Activated naive CD4-positive, alpha-beta T cell treated with anti-CD3 and anti-CD28 coated beads, Interleukin-2, amount 50 U/mL, for 24 hours (primary cell): ENCODE measurements around the gene ST3GAL2.
"Not testable (repeated sequence)": the region's sequence is repeated elsewhere in the genome, so short reads cannot be mapped to it uniquely, and the experiment has no call there.

Experiments
- H3K27ac Mint-ChIP-seq: one replicate; pipeline ENCODE4 v1.8.0; 2021; ENCODE audit warnings: mild to moderate bottlenecking, mixed read lengths
- H3K27me3 Mint-ChIP-seq: one replicate; pipeline ENCODE4 v1.8.0; 2021; ENCODE audit warnings: mixed read lengths
- H3K36me3 Mint-ChIP-seq: one replicate; pipeline ENCODE4 v1.8.0; 2021; ENCODE audit warnings: mixed read lengths
- H3K4me1 Mint-ChIP-seq: one replicate; pipeline ENCODE4 v1.8.0; 2021; ENCODE audit warnings: mixed read lengths
- H3K4me3 Mint-ChIP-seq: one replicate; pipeline ENCODE4 v1.8.0; 2021; ENCODE audit warnings: mild to moderate bottlenecking, mixed read lengths
- H3K9me3 Mint-ChIP-seq: one replicate; pipeline ENCODE4 v1.8.0; 2021; ENCODE audit warnings: mixed read lengths

ST3GAL2 gene

DNA sequence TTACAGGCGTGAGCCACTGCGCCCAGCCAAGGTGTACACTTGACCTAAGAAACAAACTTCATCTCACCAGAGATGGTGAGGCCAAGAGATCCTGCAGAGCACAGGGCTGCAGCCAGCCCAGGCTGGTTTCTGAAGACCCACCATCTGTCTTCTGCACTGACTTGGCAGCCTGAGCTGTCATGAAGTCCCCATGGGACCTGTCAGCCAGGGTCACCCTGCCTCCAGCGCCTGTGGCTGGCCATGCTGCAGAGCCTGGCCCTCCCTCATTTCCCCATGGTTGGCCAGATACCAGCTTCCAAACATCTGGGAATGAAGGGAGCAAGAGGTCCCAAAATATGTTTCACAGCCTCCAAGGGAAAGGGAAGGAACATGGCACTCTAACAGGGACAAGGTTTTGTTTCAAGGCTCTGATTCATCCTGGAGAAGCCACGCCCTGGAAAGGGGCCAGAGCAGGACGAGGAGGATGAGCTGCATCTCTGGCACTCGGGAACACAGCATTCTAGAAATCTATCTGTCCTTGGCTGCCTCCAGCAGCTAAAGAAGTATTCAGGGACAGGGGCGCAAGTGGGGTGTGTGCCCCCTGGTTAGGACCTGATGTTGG, 46.9 kb downstream of the ST3GAL2 start:
- no peaks in the 10 kb centered on the region for H3K36me3 Mint-ChIP-seq
- H3K27ac Mint-ChIP-seq: no peak overlapping the region
- no peak overlapping the region for H3K4me3 Mint-ChIP-seq
- H3K27me3 Mint-ChIP-seq: no peaks in the 10 kb centered on the region
- H3K9me3 Mint-ChIP-seq: no peaks in the 10 kb centered on the region
- no peaks in the 10 kb centered on the region for H3K4me1 Mint-ChIP-seq

GRCh38 chr16:70391446-70391845, 47.5 kb downstream of the ST3GAL2 start:
- H3K9me3 Mint-ChIP-seq: no peaks in the 10 kb centered on the region
- H3K4me1 Mint-ChIP-seq: no peaks in the 10 kb centered on the region
- no peaks in the 10 kb centered on the region for H3K36me3 Mint-ChIP-seq
- no peak overlapping the region for H3K27ac Mint-ChIP-seq
- H3K27me3 Mint-ChIP-seq: no peaks in the 10 kb centered on the region
- no peak overlapping the region for H3K4me3 Mint-ChIP-seq

DNA sequence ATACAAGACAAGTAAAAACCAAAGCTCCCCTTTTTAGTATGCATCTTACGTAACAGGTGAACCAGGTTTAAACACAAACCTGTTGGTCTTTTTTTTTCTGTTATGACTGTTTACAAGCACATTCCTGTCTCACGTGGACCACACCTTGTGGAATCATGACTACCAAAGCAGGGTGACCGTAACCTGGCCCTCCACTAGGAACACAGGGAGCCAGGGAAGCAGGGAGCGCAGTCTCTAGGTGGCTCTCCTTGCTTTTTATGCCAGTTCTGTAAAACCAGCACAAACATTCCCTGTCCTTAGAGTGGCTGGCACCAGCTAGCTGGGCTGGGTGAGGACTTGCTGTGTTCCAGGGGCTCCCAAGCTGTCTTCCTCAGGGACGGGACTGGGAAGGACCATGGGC, 48.1 kb downstream of the ST3GAL2 start:
- no peak overlapping the region for H3K4me3 Mint-ChIP-seq

DNA sequence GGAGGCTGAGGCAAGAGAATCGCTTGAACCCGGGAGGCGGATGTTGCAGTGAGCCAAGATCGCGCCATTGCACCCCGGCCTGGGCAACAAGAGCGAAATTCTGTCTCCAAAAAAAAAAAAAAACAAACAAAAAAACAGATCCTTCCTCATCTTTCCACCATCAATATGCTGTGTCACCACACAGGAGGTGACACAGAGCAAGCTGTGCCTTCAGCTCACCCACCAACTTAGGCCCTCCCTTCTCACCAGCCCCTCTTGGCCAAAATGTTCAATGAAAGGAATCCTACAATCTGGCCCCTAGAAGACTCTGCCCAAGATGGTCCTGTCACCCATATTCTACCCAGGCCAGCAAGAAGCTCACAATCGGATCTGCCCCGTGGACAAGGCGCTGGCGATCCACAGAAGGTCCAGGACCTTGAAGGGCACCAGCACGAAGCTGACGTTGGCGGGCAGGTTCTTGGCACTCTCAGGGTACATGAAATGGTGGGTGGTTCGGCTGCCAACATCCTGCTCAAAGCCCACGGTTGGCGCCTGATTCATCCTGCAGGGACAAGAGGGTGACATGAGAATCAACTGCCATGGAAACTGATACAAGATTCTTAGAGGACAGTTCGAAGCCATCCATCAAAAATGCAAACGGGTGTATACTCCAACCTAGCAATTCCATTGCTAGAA, 50.8 kb downstream of the ST3GAL2 start:
- H3K27me3 Mint-ChIP-seq: no peaks in the 10 kb centered on the region
- peaks cover 3% of the 10 kb centered on the region for H3K36me3 Mint-ChIP-seq
- no peak overlapping the region for H3K4me3 Mint-ChIP-seq
- H3K27ac Mint-ChIP-seq: no peak overlapping the region
- no peaks in the 10 kb centered on the region for H3K4me1 Mint-ChIP-seq
- H3K9me3 Mint-ChIP-seq: no peaks in the 10 kb centered on the region

More for the DNA sequence above, 48.1 kb downstream of the ST3GAL2 start:
- no peaks in the 10 kb centered on the region for H3K27me3 Mint-ChIP-seq
- H3K27ac Mint-ChIP-seq: no peak overlapping the region
- H3K4me1 Mint-ChIP-seq: no peaks in the 10 kb centered on the region
- no peaks in the 10 kb centered on the region for H3K9me3 Mint-ChIP-seq
- H3K36me3 Mint-ChIP-seq: no peaks in the 10 kb centered on the region

DNA sequence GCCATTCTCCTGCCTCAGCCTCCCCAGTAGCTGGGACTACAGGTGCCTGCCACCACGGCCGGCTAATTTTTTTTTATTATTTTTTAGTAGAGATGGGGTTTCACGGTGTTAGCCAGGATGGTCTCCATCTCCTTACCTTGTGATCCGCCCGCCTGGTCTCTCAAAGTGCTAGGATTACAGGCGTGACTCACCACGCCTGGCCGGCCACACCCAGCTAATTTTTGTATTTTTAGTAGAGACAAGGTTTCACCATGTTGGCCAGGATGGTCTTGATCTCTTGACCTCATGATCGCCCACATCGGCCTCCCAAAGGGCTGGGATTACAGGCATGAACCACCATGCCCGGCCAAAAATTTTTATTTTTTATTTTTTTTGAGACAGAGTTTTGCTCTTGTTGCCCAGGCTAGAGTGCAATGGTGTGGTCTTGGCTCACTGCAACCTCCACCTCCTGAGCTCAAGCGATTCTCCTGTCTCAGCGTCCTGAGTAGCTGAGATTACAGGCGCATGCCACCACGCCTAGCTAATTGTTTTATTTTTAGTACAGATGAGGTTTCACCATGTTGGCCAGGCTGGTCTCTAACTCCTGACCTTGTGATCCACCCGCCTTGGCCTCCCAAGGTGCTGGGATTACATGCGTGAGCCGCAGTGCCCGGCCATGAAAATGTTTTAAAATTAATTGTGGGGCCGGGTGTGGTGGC, 52.5 kb downstream of the ST3GAL2 start:
- H3K36me3 Mint-ChIP-seq, H3K27ac Mint-ChIP-seq, H3K4me1 Mint-ChIP-seq, H3K9me3 Mint-ChIP-seq, H3K27me3 Mint-ChIP-seq, H3K4me3 Mint-ChIP-seq: not testable (repeated sequence)

DNA sequence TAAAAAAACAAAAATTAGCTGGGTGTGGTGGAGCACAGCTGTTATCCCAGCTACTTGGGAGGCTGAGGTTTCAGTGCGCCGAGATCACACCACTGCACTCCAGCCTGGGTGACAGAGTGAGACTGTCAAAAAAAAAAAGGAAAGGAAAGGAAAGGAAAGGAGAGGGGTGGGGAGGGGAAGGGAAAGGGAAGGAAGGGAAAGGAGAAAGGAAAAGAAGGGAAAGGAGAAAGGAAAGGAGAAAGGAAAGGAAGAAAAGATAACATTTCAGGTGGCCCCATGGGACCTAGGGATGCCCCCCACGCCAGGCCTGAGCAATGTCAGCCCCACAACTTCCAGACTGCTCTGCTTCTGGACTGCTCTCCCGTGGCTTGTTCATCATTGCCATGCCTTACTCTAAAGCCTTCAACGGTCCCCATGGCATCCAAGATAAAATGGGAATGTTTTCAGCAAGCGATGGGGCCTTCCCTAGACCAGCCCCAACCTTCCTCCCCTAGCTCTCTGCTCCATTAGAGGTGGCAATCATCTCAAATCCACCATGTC, 55.4 kb downstream of the ST3GAL2 start:
- peak overlapping the region; percentile 71 for H3K27ac Mint-ChIP-seq
- no peaks in the 10 kb centered on the region for H3K9me3 Mint-ChIP-seq
- peaks cover 6% of the 10 kb centered on the region for H3K4me1 Mint-ChIP-seq
- H3K4me3 Mint-ChIP-seq: no peak overlapping the region
- peaks cover 3% of the 10 kb centered on the region for H3K36me3 Mint-ChIP-seq
- H3K27me3 Mint-ChIP-seq: no peaks in the 10 kb centered on the region

DNA sequence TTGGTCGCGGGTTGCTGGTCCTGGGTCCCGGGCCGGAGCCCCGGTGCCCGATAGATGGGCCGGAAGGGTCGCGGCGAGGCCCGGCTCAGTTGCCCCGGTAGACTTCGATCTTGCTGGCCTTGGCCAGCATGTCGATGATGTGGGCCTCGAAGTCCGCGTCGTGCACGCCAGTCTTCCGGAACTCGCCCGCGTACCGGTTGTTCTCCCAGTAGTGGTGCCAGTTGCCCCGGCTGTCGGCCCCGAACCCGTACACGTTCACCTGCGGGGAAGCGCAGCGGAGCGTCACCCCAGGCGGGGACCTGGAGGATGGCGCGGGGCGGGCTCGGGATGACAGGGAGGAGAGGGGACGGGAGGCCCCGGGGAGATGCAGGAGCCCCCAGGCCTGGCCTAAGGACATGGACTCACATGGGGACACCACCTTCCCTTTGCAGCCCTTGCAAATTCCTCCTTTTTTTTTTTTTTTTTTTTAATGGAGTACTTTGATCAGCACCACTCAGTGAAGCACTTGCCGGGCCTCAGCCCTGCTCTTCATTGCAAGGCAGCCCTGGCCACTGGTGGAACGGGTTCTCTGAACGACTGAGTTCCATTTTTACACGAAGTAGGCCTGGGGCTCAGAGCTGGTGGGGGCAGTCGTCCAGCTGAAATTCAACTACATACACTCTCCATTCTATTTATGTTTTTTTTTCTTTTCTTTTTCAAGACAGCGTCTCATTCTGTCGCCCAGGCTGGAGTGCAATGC, 57.1 kb downstream of the ST3GAL2 start:
- Mint-ChIP-seq H3K4me1 (peaks cover 11% of the 10 kb centered on the region), H3K27ac (peak overlapping the region; percentile 97), H3K36me3 (peaks cover 5% of the 10 kb centered on the region), H3K27me3 (no peaks in the 10 kb centered on the region), H3K9me3 (no peaks in the 10 kb centered on the region), H3K4me3 (peak overlapping the region; percentile 94)

DNA sequence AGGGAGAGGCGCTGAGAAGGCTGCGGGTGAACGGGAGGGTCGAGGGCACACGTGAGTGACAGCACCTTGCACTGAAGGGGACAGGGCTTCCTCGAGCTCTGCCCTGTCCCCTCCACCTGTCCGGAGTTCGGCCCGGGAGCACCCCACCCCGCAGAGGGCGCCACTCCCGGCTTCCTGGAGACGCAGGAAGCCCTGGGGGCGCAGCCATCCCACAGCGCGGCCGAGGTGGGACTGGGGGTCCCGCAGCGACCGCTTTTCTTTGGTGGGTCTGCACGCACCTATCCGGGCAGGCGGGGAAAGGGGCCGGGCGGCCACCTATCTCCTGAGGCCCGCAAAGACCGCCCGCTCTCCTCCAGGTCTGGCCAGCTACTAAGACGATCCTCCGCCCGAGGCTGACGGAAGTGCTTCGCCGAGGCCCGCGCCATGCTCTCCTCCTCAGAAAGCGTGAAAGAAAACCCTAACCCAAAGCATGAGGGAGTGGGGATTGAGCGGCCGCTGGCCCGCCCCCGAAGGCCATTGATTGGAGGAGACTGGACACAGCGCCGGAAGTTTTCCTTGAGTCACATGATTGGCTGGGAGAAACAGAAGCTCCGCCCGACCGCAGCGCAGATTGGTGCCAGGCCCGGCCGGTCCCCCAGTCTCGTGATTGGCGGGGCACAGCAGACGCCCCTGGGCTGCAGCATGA, 57.8 kb downstream of the ST3GAL2 start:
- peaks cover 11% of the 10 kb centered on the region for H3K4me1 Mint-ChIP-seq
- peaks cover 5% of the 10 kb centered on the region for H3K36me3 Mint-ChIP-seq
- no peaks in the 10 kb centered on the region for H3K9me3 Mint-ChIP-seq
- peak overlapping the region; percentile 94 for H3K4me3 Mint-ChIP-seq
- no peaks in the 10 kb centered on the region for H3K27me3 Mint-ChIP-seq
- H3K27ac Mint-ChIP-seq: peak overlapping the region; percentile 97

DNA sequence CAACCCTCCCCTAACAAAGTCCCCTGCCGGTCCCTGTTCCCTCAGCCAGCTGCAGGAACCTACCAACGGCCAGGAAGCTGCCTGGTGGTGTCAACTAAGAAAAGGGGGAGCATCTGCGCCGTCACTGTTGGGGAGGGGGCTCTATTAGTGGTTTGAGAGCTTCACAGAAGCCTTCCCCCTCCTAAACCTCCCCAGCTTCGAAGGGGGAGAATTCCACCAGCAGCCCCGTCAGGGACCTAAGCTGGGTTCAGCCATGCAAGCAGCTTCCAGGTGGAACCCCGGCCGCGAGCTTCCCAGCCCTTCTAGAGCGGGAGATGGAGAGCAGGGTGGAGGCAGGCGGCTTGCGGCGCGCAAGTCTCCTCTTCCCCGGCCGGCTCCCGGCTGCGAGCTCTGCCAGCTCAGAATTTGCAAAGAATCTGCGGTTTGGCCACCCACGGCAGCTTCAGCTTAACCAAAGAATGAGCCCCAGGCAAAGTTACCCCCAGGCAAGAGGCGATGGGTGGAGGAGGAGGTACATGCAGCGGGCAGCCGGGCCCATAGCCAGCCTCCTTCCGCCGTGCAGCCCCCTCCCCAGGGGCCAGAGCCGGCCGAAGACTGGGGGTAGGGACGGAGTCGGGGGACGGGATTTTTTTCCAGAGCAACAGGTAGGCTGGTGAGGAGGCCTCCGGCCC, 58.5 kb downstream of the ST3GAL2 start:
- Mint-ChIP-seq H3K4me1 (peaks cover 11% of the 10 kb centered on the region), H3K36me3 (peaks cover 5% of the 10 kb centered on the region), H3K27ac (peak overlapping the region; percentile 86), H3K4me3 (peak overlapping the region; percentile 94), H3K9me3 (no peaks in the 10 kb centered on the region), H3K27me3 (no peaks in the 10 kb centered on the region)

- Mint-ChIP-seq H3K9me3 (no peaks in the 10 kb centered on the region), H3K4me1 (peaks cover 11% of the 10 kb centered on the region), H3K4me3 (peak overlapping the region; percentile 94), H3K27ac (no peak overlapping the region), H3K27me3 (no peaks in the 10 kb centered on the region), H3K36me3 (peaks cover 2% of the 10 kb centered on the region)
Measured at GRCh38 chr16:70378869-70379493, 59.9 kb downstream of the ST3GAL2 start.

DNA sequence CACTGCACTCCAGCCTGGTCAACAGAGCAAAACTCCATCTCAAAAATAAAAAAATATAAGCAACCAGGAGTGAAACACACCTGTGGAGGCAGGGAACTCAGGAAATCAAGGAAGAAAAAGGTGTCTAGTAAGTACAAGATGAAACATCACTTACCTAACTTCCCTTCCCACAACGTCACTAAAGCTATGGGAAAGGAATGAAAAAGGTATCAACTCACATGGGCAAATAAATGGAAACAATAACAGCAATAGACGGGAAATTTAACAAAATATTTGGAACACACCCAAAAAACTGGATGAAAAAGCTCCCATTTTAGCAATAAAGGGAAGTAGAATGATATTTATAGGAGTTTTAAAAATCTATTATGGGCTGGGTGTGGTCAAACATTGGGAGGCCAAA, 61.1 kb downstream of the ST3GAL2 start:
- H3K27me3 Mint-ChIP-seq: no peaks in the 10 kb centered on the region
- peak overlapping the region; percentile 54 for H3K4me3 Mint-ChIP-seq
- peaks cover 11% of the 10 kb centered on the region for H3K4me1 Mint-ChIP-seq
- H3K9me3 Mint-ChIP-seq: no peaks in the 10 kb centered on the region
- peaks cover 6% of the 10 kb centered on the region for H3K36me3 Mint-ChIP-seq
- peak overlapping the region; percentile 88 for H3K27ac Mint-ChIP-seq

DNA sequence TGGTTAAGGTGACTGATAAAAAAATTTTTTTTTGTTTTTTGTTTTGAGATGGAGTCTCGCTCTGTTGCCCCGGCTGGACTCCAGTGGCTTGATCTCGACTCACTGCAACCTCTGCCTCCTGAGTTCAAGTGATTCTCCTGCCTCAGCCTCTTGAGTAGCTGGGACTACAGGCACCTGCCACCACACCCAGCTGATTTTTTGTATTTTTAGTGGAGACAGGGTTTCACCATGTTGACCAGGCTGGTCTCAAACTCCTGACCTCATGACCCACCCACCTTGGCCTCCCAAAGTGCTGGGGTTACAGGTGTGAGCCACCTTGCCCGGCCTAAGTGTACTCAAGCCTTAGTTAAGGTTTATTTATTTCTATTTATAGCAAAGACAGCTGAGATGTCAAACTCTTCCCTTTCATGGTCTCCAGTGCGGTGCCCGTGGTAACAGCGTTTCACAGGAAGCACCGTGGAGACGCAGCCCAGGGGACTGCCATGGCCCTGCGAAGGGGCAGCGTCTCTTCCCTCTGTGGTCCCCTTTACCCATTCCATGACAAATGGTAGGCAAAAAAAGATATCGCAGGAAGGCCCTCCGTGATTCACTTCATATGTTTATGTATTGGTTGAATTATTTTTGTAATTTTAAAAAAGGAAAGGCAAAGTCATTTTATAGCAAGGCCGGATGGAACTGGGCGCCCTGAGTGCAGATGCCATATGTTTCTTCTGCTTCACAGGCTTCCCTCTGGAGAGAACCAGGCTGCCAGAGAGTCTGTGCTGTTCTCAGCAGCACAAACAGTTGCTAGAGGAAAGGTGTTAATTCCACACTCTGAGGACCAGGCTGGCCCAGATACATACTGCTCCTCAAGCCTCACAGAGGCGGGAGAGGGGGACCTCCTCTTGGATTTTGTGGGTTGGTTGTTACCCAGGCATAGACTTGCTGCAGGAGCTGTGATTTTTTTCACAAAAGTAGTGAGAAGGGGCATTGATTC, 63.0 kb downstream of the ST3GAL2 start:
- Mint-ChIP-seq H3K4me1 (peaks cover 11% of the 10 kb centered on the region), H3K27me3 (no peaks in the 10 kb centered on the region), H3K27ac (peak overlapping the region; percentile 12), H3K9me3 (no peaks in the 10 kb centered on the region), H3K4me3 (no peak overlapping the region), H3K36me3 (peaks cover 8% of the 10 kb centered on the region)

DNA sequence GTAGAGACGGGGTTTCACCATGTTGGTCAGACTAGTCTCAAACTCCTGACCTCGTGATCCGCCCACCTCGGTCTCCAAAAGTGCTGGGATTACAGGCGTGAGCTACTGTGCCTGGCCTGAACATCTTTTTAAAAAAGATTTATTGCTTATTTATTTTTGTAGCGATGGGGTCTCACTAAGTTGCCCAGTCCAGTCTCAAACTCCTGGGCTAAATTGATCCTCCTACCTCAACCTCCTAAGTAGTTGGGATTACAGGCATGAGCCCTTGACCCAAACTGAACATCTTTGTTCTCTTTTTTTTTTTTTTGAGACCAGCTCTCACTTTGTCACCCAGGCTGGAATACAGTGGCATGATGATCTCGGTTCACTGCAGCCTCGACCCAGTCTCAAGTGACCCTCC, 64.7 kb downstream of the ST3GAL2 start:
- Mint-ChIP-seq H3K36me3 (peaks cover 10% of the 10 kb centered on the region), H3K9me3 (no peaks in the 10 kb centered on the region), H3K27me3 (no peaks in the 10 kb centered on the region), H3K4me1 (peaks cover 11% of the 10 kb centered on the region), H3K4me3 (no peak overlapping the region), H3K27ac (peak overlapping the region; percentile 46)
